ENCODE results near the gene PDE4C. TPM values are rescaled to one million over a fixed set of nuclear protein-coding genes. Genes with fewer than 3 reads are reported as not detected.

PDE4C gene
- total and polyA plus RNA-seq, 9 of the 15 experiments (the other 6 are each of a cell fraction or from before 2014, with no cell fraction given): 0.04 to 0.91 (median 0.20) TPM; not detected in 1

DNA sequence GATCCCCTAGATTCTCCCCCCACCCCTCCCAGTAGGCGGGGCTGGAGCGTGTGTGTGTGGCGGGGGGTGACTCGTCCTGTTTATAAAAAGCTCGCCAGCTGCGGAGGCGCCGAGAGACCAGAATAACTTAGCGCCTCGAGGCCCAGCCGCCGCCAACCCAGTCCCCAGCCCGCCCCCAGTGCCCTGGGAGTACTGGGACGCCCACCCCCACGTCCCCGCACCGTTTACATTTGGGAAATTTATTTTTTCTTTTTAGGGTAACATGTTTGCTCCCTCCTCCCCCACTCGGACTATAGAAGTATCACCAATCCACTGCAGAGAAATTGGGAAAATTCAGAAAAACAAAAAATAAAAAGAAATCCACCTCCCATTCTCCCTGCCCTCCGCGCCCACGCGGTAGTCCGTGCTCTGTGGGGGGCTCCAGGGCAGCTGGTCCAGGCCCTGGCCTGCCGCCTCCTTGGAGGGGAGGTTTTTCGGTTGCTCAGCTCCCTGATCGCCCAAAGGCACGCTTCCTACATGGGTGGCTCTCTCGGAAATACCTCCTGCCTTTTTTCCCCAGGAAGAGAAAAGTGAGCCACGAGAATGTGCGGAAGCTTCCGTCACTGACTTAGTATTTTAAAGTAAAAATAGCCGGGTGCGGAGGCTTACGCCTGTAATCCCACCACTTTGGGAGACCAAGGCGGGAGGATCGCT lies 20.9 kb downstream of the PDE4C start (continued):
- TF ChIP-seq, protein P1, sequence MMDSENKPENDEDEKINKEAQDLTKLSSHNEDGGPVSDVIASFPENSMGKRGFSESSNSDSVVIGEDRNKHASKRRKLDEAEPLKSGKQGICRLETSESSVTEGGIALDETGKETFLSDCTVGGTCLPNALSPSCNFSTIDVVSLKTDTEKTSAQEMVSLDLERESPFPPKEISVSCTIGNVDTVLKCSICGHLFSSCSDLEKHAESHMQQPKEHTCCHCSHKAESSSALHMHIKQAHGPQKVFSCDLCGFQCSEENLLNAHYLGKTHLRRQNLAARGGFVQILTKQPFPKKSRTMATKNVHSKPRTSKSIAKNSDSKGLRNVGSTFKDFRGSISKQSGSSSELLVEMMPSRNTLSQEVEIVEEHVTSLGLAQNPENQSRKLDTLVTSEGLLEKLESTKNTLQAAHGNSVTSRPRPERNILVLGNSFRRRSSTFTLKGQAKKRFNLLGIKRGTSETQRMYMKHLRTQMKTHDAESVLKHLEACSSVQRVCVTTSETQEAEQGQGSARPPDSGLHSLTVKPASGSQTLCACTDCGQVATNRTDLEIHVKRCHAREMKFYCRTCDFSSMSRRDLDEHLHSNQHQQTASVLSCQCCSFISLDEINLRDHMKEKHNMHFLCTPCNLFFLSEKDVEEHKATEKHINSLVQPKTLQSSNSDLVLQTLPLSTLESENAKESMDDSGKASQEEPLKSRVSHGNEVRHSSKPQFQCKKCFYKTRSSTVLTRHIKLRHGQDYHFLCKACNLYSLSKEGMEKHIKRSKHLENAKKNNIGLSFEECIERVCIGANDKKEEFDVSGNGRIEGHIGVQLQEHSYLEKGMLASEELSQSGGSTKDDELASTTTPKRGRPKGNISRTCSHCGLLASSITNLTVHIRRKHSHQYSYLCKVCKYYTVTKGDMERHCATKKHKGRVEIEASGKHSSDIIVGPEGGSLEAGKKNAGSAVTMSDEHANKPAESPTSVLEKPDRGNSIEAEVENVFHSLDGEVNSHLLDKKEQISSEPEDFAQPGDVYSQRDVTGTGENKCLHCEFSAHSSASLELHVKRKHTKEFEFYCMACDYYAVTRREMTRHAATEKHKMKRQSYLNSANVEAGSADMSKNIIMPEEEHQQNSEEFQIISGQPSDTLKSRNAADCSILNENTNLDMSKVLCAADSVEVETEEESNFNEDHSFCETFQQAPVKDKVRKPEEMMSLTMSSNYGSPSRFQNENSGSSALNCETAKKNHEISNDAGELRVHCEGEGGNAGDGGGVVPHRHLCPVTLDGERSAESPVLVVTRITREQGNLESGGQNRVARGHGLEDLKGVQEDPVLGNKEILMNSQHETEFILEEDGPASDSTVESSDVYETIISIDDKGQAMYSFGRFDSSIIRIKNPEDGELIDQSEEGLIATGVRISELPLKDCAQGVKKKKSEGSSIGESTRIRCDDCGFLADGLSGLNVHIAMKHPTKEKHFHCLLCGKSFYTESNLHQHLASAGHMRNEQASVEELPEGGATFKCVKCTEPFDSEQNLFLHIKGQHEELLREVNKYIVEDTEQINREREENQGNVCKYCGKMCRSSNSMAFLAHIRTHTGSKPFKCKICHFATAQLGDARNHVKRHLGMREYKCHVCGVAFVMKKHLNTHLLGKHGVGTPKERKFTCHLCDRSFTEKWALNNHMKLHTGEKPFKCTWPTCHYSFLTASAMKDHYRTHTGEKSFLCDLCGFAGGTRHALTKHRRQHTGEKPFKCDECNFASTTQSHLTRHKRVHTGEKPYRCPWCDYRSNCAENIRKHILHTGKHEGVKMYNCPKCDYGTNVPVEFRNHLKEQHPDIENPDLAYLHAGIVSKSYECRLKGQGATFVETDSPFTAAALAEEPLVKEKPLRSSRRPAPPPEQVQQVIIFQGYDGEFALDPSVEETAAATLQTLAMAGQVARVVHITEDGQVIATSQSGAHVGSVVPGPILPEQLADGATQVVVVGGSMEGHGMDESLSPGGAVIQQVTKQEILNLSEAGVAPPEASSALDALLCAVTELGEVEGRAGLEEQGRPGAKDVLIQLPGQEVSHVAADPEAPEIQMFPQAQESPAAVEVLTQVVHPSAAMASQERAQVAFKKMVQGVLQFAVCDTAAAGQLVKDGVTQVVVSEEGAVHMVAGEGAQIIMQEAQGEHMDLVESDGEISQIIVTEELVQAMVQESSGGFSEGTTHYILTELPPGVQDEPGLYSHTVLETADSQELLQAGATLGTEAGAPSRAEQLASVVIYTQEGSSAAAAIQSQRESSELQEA (IDR thresholded peaks at IDR 0.05; ENCODE audit: low read depth): no peak
- TF ChIP-seq POLR2G (IDR thresholded peaks at IDR 0.05; ENCODE audit: low read depth, low read length) (peak; percentile 79), PHTF2 (CRISPR knock-in tag; IDR thresholded peaks at IDR 0.05) (no peak), ZBTB7A (IDR thresholded peaks at IDR 0.05; ENCODE audit: borderline replicate concordance, control insufficient read depth, low read depth, low read length) (peak; percentile 13), JUND (IDR thresholded peaks at IDR 0.05; ENCODE audit: borderline replicate concordance, low read depth, low read length) (peak; percentile 32; the same call in 1 of the 2 replicates), JUND (tag; IDR thresholded peaks at IDR 0.05; ENCODE audit: borderline replicate concordance, low read depth, low read length) (no peak), FOXP1 (CRISPR knock-in tag; IDR thresholded peaks at IDR 0.05) (0 out of 2 replicates have a peak, but pooled peaks have one; percentile 33), ZNF24 (IDR thresholded peaks at IDR 0.05) (no peak), HMGN3 (IDR thresholded peaks at IDR 0.05; ENCODE audit: borderline replicate concordance, extremely low read depth, insufficient read length, low read depth, low read length) (no peak), STAT5A (IDR thresholded peaks at IDR 0.05; ENCODE audit: borderline replicate concordance, low read length) (no peak), ZFX (CRISPR knock-in tag; IDR thresholded peaks at IDR 0.05) (peak; percentile 53; the same call in 1 of the 2 replicates)
- TF ChIP-seq, protein P2, sequence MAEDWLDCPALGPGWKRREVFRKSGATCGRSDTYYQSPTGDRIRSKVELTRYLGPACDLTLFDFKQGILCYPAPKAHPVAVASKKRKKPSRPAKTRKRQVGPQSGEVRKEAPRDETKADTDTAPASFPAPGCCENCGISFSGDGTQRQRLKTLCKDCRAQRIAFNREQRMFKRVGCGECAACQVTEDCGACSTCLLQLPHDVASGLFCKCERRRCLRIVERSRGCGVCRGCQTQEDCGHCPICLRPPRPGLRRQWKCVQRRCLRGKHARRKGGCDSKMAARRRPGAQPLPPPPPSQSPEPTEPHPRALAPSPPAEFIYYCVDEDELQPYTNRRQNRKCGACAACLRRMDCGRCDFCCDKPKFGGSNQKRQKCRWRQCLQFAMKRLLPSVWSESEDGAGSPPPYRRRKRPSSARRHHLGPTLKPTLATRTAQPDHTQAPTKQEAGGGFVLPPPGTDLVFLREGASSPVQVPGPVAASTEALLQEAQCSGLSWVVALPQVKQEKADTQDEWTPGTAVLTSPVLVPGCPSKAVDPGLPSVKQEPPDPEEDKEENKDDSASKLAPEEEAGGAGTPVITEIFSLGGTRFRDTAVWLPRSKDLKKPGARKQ (CRISPR knock-in tag; IDR thresholded peaks at IDR 0.05): no peak; the same call in 1 of the 2 replicates
- TF ChIP-seq, protein P3, sequence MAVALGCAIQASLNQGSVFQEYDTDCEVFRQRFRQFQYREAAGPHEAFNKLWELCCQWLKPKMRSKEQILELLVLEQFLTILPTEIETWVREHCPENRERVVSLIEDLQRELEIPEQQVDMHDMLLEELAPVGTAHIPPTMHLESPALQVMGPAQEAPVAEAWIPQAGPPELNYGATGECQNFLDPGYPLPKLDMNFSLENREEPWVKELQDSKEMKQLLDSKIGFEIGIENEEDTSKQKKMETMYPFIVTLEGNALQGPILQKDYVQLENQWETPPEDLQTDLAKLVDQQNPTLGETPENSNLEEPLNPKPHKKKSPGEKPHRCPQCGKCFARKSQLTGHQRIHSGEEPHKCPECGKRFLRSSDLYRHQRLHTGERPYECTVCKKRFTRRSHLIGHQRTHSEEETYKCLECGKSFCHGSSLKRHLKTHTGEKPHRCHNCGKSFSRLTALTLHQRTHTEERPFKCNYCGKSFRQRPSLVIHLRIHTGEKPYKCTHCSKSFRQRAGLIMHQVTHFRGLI (CRISPR knock-in tag; IDR thresholded peaks at IDR 0.05): no peak
- TF ChIP-seq, protein P4, sequence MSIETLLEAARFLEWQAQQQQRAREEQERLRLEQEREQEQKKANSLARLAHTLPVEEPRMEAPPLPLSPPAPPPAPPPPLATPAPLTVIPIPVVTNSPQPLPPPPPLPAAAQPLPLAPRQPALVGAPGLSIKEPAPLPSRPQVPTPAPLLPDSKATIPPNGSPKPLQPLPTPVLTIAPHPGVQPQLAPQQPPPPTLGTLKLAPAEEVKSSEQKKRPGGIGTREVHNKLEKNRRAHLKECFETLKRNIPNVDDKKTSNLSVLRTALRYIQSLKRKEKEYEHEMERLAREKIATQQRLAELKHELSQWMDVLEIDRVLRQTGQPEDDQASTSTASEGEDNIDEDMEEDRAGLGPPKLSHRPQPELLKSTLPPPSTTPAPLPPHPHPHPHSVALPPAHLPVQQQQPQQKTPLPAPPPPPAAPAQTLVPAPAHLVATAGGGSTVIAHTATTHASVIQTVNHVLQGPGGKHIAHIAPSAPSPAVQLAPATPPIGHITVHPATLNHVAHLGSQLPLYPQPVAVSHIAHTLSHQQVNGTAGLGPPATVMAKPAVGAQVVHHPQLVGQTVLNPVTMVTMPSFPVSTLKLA (conservative IDR thresholded peaks at IDR 0.05): peak; percentile 55 to 74; a peak in 3 of 4 replicates
